ENCODE results near the gene COP1. TPM values are rescaled to one million over a fixed set of nuclear protein-coding genes. Genes with fewer than 3 reads are reported as not detected.
"Not testable (repeated sequence)": the region's sequence is repeated elsewhere in the genome, so short reads cannot be mapped to it uniquely, and the experiment has no call there.

The COP1 gene
- total and polyA plus RNA-seq, 8 donors: 12.3 to 33.1 (median 20.5) TPM

GRCh38 chr1:176241385-176242015 lies 34.4 kb upstream of the COP1 start:
- H3K4me3 ChIP-seq: no peak overlapping the region
- no peaks in the 10 kb centered on the region for H3K27me3 ChIP-seq
- ATAC-seq (no peak), FAIRE-seq (no peak), DNase-seq (no peak)
- intact Hi-C loops (cut with DNase I): no loop called here
- H3K9me3 ChIP-seq: no peaks in the 10 kb centered on the region
- H3K27ac ChIP-seq: no peak overlapping the region
- no peaks in the 10 kb centered on the region for H3K36me3 ChIP-seq
- H3K4me1 ChIP-seq: no peaks in the 10 kb centered on the region
- TF ChIP-seq CTCF (IDR thresholded peaks at IDR 0.05): no peak
- 81 to 89% methylated on average over 2 of the region's 2 CpGs for WGBS, 2 donors

GRCh38 chr1:176233657-176234056 lies 26.6 kb upstream of the COP1 start:
- H3K27ac ChIP-seq; ATAC-seq; H3K4me1 ChIP-seq; H3K36me3 ChIP-seq; H3K4me3 ChIP-seq; FAIRE-seq; DNase-seq; H3K27me3 ChIP-seq; H3K9me3 ChIP-seq; intact Hi-C loops (cut with DNase I): not testable (repeated sequence)
- WGBS, 2 donors: 75 to 81% methylated on average over 3 of the region's 3 CpGs

- ATAC-seq: no peak
- 73 to 86% methylated on average over 3 of the region's 3 CpGs for WGBS, 2 donors
- FAIRE-seq: no peak
- intact Hi-C loops (cut with DNase I): no loop called here
- no peak for DNase-seq
- no peaks in the 10 kb centered on the region for H3K27me3 ChIP-seq
- no peak for TF ChIP-seq CTCF (IDR thresholded peaks at IDR 0.05)
- H3K4me3 ChIP-seq: no peak overlapping the region
- no peak overlapping the region for H3K27ac ChIP-seq
- H3K4me1 ChIP-seq: no peaks in the 10 kb centered on the region
- no peaks in the 10 kb centered on the region for H3K36me3 ChIP-seq
- H3K9me3 ChIP-seq: no peaks in the 10 kb centered on the region
Observed at GRCh38 chr1:176227579-176227978, 20.5 kb upstream of the COP1 start.

- H3K27me3 ChIP-seq: no peaks in the 10 kb centered on the region
- no peak for DNase-seq
Observed at GRCh38 chr1:176225911-176226310, 18.8 kb upstream of the COP1 start.

GRCh38 chr1:176225479-176225875 lies 18.4 kb upstream of the COP1 start:
- no peak overlapping the region for H3K4me3 ChIP-seq
- ATAC-seq (no peak), FAIRE-seq (no peak), DNase-seq (no peak)
- no peak overlapping the region for H3K27ac ChIP-seq
- H3K27me3 ChIP-seq: no peaks in the 10 kb centered on the region
- TF ChIP-seq CTCF (IDR thresholded peaks at IDR 0.05): no peak
- H3K36me3 ChIP-seq: no peaks in the 10 kb centered on the region
- no peaks in the 10 kb centered on the region for H3K9me3 ChIP-seq
- H3K4me1 ChIP-seq: no peaks in the 10 kb centered on the region
- intact Hi-C loops (cut with DNase I): no loop called here
- WGBS, 2 donors: 80 to 84% methylated on average over 1 of the region's 1 CpG

More at GRCh38 chr1:176225911-176226310, 18.8 kb upstream of the COP1 start:
- no peaks in the 10 kb centered on the region for H3K9me3 ChIP-seq
- no peak for TF ChIP-seq CTCF (IDR thresholded peaks at IDR 0.05)
- H3K4me1 ChIP-seq: no peaks in the 10 kb centered on the region
- H3K36me3 ChIP-seq: no peaks in the 10 kb centered on the region
- intact Hi-C loops (cut with DNase I): no loop called here
- no peak for FAIRE-seq
- no peak for ATAC-seq
- H3K27ac ChIP-seq: no peak overlapping the region
- H3K4me3 ChIP-seq: no peak overlapping the region
- 86 to 87% methylated on average over 2 of the region's 2 CpGs for WGBS, 2 donors
